ENCODE measurements around the gene WNT10A. TPM values are rescaled to one million over a fixed set of nuclear protein-coding genes. Genes with fewer than 3 reads are reported as not detected.
A peak's percentile ranks its signal among the peaks of the same experiment; 100 is the strongest.

The WNT10A gene
- total and polyA plus RNA-seq, 10 of the 15 experiments (the other 5 are each of a cell fraction or from before 2014, with no cell fraction given): 0.61 to 45.0 (median 6.9) TPM

- SMC1A ChIA-PET (ENCODE audit: uncharacterized antibody, unreplicated experiment): interaction anchor here (1.2 to 15.8 kb wide), 6 partner anchors 7 to 80 kb away, joined by 3 to 780 read pairs (median 20); partner anchors contain the start of gene CDK5R2
- WGBS (ENCODE audit: insufficient coverage, insufficient replicate concordance, low lambda C conversion rate, missing lambda C conversion rate): 8% methylated on average over 11 of the region's 11 CpGs
- POLR2A ChIA-PET: interaction anchor here (0.6 to 10.6 kb wide), 4 partner anchors 11 to 169 kb away, joined by 4 to 360 read pairs (median 6); partner anchors contain the start of gene TTLL4
- Histone ChIP-seq H3K36me3 (ENCODE audit: control insufficient read depth in 2 of 2, insufficient read depth in 2 of 2, low read length in 1 of 2) (peaks cover 0 to 5% of the 10 kb centered on the region in 2 experiments; a peak in 1 of 4 replicates), H3K79me2 (ENCODE audit: control insufficient read depth, insufficient read depth, low read length) (peaks cover 45% of the 10 kb centered on the region), H3K27ac (ENCODE audit: control insufficient read depth, insufficient read depth) (peak overlapping the region; percentile 52), H3K4me2 (ENCODE audit: control insufficient read depth, insufficient read depth) (peak overlapping the region; percentile 84), H3K4me3 (peak overlapping the region; percentile 20; the same call in 1 of the 2 replicates), H3K27me3 (replicated peaks in 1 of 2; ENCODE audit: control insufficient read depth in 2 of 2, insufficient read depth in 2 of 2, low read length in 1 of 2) (peaks cover 0 to 1% of the 10 kb centered on the region in 2 experiments; a peak in 1 of 4 replicates), H3K4me1 (ENCODE audit: control insufficient read depth, insufficient read depth, low read length) (peaks cover 46% of the 10 kb centered on the region), H4K20me1 (ENCODE audit: control insufficient read depth, insufficient read depth) (no peaks in the 10 kb centered on the region), H2AFZ (ENCODE audit: control insufficient read depth, low read depth, low read length) (peak overlapping the region; percentile 52; the same call in 1 of the 2 replicates), H3K9me3 (replicated peaks; ENCODE audit: control insufficient read depth, insufficient read depth, low read length) (no peaks in the 10 kb centered on the region), H3K9ac (ENCODE audit: control insufficient read depth, insufficient read depth, low read length) (peak overlapping the region; percentile 82; the same call in 1 of the 2 replicates)
- intact Hi-C loops (cut with micrococcal nuclease; ENCODE audit: unreplicated experiment) (loop anchor here (1.0 kb wide), 1 partner anchor 17 kb away; no protein-coding TSS in a partner anchor), in situ Hi-C loops (cut with MboI) (no loop called here)
- DNase-seq (ENCODE audit: low read depth, low spot score) (no peak), ATAC-seq (no peak), FAIRE-seq (no peak)
- no peak for TF ChIP-seq RAD21 (IDR thresholded peaks at IDR 0.05; ENCODE audit: insufficient read depth, low read depth, low read length)
- TF ChIP-seq BCL11A (IDR thresholded peaks at IDR 0.05; ENCODE audit: low read depth, low read length): no peak
- no peak for TF ChIP-seq CBX3 (IDR thresholded peaks at IDR 0.05; ENCODE audit: borderline replicate concordance, low read depth)
- TF ChIP-seq CTCF (IDR thresholded peaks at IDR 0.05 in 2 of 3, conservative IDR thresholded peaks at IDR 0.05 in 1 of 3; ENCODE audit: control insufficient read depth in 2 of 3, extremely low read depth in 1 of 3, insufficient read depth in 1 of 3, low read depth in 3 of 3, low read length in 3 of 3): 0 out of 6 replicates have a peak, but pooled peaks of 1 of the 3 experiments have one; percentile 3
- no peak for TF ChIP-seq EGR1 (IDR thresholded peaks at IDR 0.05; ENCODE audit: borderline replicate concordance in 1 of 2, low read depth in 2 of 2, low read length in 2 of 2)
- TF ChIP-seq MYB (IDR thresholded peaks at IDR 0.05; ENCODE audit: borderline replicate concordance, low read depth, low read length): 0 out of 2 replicates have a peak, but pooled peaks have one; percentile 7
- TF ChIP-seq IRF5 (IDR thresholded peaks at IDR 0.05; ENCODE audit: borderline replicate concordance): no peak
- RAD21 ChIA-PET (ENCODE audit: unreplicated experiment): interaction anchor here (1.6 to 16.0 kb wide), 2 partner anchors 8 to 16 kb away, joined by 9 to 871 read pairs; no protein-coding TSS in a partner anchor
- BruUV-seq (replicated peaks): no TSS peak
- CTCF ChIA-PET: interaction anchor here (0.6 to 21.9 kb wide), 7 partner anchors 8 to 404 kb away, joined by 3 to 1364 read pairs (median 4); no protein-coding TSS in a partner anchor
Measured at GRCh38 chr2:218879776-218880101, 913 bp upstream of the WNT10A start.

Measured in GM12878 (cell line).